Left cardiac atrium (tissue), 4 donors: Measurements from ENCODE around the gene SLC22A1. TPM values are rescaled to one million over a fixed set of nuclear protein-coding genes. Genes with fewer than 3 reads are reported as not detected.
"Not testable (repeated sequence)": the region's sequence is repeated elsewhere in the genome, so short reads cannot be mapped to it uniquely, and the experiment has no call there.

Experiments used
- ATAC-seq, 2 donors: fragments of 200-7000 bp; cut with Tn5 transposase; one replicate each; pipeline ENCODE4 v1.9.1; 2020; ENCODE audit warnings: mild to moderate bottlenecking in 2 of 2, moderate library complexity in 2 of 2
- DNase-seq: peaks from one replicate; pipeline ENCODE4 v3.0.0-alpha.2; 2020
- intact Hi-C, 2 donors: fragments of 100-400 bp; cut with DNase I; formaldehyde crosslinking; loops; one replicate each; pipeline versions ENCODE4 v1.14.1 to v1.15.1; 2022 to 2023
- total RNA-seq, 2 donors: library from RNA; stranded (reverse); fragmentation: NEBNext Ultra II Directional; extraction: Animal tissue kit (Norgen Biotek cat#: 25700); gene quantifications; one replicate each; pipeline ENCODE4 v1.2.1, GENCODE V29; 2021
- donor health status: DM: no; HTN: yes; CAD: no.
- donor health status: DM: no; HTN: yes; CAD: no; lungs with severe emphysema.
- donor health status: DM: yes; HTN: yes; CAD: no.
- donor health status: Dilated cardiomyopathy.

The SLC22A1 gene
- total RNA-seq, 2 donors from 2014 or later = 0.38 to 1.1 TPM

DNA sequence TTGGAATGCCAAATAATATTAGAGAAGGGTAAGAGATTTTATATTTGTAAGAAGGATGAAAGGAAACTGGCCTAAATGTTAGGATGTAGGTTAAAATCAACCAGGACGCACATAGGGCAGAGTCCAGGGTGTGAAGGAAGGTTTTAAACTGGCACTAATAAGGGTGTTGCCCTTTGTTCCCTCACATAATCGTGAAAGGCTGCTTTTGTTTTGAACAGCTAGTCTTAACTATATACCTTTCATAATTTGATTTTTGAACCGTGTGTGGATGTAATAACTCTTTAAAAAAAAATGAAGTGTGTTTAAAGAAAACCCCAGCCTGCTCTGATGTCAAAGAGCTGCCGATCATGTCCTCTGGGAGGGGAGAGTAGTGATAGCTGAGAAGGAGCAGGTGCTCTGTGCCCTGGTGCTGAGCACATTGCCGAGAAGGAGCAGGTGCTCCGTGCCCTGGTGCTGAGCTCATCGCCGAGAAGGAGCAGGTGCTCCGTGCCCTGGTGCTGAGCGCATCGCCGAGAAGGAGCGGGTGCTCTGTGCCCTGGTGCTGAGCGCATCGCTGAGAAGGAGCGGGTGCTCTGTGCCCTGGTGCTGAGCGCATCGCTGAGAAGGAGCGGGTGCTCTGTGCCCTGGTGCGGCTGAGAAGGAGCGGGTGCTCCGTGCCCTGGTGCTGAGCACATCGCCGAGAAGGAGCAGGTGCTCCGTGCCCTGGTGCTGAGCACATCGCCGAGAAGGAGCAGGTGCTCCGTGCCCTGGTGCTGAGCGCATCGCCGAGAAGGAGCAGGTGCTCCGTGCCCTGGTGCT, 31.0 kb upstream of the SLC22A1 start:
- intact Hi-C loops, ATAC-seq, DNase-seq: not testable (repeated sequence)

DNA sequence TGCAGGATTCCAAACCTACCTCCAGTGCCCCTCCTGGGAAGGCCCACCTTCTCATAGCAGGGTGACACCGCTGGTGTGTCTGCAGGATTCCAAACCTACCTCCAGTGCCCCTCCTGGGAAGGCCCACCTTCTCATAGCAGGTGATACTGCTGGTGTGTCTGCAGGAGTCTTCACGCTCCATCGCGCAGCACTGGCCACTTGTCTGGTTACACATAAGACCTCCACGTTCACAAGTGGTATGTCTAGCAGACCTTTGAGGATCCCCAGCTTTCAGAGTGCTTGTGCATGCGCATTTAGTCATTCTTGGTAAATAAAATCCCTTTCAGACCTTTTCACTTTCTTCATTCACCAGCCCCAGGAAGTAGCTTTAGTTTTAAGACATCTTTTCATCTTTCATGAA, 29.4 kb upstream of the SLC22A1 start:
- ATAC-seq, DNase-seq, intact Hi-C loops: not testable (repeated sequence)

DNA sequence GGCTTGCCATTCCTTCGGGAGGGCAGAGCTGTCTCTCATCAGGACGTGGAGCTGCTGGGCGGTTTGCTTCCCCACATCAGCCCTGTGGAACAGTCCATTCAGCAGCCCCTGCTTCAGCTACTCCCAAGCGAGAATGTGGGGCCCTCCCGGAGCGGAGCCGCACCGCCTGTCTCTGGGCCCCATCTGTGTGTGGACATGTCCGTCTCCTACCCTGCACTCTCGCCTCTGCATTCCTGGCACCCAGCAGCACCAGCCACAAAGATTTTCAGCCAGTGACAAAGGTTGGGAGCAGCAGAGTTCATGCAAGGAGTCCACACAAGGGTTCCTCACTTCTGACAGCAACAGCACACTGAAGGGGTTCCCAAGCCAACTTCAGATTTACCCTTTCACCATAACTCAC, 29.0 kb upstream of the SLC22A1 start:
- ATAC-seq = no peak
- intact Hi-C loops = no loop called here
- DNase-seq = no peak

DNA sequence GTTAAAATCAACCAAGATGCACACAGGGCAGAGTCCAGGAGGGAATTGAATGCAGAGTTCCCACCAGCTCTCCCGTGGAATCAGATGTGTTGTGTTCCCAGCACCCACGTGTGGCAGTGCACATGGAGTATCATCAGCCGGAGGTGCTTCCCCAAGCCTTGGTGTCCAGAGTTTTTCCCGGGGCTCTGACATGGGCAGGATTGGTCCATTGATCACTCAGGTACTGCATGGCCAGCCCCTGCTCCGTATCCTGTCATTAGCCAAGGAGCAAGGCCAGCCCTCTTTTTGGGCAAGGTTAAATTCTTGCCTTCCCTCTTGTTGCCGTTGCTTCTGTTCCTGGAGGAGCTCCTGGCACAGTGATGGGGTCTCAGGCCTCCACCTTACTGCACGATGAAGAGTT, 28.6 kb upstream of the SLC22A1 start:
- DNase-seq (no peak), ATAC-seq (no peak)
- intact Hi-C loops = no loop called here

DNA sequence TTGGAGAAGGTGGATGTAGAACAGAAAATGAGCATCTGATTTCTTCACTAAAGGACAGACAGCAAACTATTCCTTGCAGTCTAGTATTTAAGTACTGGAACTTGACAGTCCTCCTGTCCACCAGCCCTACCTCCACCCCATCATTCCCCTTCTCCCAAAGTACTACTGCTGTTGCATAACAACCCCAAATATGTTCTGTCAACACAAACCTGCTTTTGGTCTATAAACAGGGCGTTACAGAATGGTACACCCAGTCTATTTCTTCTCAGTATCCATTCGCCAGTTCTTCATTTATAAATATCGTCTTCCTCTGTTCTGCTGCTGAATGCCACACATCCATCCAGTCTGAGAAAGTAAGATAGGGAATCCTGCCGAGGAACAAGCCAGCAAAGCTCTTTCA, 27.7 kb upstream of the SLC22A1 start:
- DNase-seq (no peak), ATAC-seq (no peak)
- intact Hi-C loops = no loop called here

DNA sequence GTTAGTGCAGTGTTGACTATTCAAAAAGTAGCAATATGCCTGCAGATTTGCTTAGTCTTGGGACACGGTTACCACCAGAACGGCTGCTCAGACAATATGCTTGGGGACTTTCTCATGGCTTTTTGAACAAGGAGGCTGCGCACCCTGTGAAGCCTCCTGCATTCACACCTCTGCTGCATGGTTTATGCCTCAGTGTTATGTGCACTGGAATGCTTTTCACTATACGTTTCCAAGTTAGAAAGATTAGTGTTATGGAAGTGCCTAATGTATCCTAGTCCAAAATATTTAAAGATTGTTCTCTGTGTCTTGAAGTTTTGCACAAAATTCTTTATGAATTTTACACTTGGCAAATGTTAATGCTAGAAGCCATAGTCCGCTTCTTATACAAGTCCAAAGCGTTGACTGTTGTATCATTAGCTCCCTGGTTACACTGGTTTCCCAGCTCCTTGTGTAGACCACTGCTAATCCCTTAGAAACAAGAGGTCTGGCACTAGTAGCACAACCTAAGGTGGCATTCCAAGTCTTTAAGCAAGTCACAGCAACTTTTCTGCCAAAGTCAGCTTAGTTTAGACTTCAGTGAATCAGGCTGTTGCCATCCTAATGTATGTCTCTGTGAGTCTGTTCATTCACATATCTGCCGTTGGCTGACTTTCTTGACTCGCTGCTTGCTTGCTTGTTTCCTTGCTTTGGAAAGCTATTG, 26.3 kb upstream of the SLC22A1 start:
- no peak for ATAC-seq
- DNase-seq = no peak
- intact Hi-C loops = no loop called here

DNA sequence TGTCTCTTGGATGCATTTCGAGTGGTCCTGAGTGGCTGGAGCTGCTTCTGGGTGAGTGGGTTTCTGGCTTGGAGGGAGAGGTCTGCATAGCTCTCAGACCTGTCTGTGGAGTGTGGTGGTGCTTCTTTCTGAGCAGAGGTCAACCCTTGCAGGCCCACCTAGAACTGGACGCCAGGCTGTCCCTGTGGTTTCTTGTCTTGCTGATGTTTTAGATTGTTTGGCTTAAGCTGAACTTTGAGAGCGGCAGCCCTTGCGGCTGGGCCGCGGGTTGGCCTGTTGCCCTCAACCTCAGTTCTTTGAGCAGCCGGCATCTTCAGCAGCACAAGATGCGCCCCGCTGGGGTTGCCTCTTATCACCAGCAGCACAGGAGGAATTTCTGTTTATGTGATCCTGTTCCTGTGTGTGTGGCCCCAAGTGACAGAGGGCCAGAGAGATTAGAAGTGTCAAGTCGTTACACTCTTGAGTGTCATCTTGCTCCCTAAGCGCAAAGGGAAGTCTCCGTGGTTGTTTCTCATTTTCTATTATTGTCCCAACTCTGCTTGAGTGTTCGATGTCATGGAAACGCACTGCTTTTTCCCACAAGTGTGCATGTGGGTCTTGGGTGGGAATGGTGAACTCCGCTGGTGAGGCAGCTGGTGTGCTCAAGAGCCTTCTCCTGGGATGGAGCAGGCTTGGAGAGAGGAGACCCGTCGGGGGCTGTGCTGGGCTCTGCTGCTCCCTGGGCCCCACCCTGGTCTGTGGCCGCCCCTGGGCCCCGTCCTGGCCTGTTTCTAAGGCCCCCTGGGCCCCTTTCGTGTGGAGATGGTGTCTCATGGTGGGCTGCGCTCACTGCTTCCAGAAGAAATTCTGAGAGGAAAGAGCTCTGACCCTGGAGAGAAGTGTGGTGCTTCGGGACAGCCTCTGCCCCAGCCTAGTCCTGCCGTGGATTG, 20.1 kb upstream of the SLC22A1 start:
- no peak for DNase-seq
- intact Hi-C loops = no loop called here
- peak in 1 of 2 donors; percentile 10 for ATAC-seq

DNA sequence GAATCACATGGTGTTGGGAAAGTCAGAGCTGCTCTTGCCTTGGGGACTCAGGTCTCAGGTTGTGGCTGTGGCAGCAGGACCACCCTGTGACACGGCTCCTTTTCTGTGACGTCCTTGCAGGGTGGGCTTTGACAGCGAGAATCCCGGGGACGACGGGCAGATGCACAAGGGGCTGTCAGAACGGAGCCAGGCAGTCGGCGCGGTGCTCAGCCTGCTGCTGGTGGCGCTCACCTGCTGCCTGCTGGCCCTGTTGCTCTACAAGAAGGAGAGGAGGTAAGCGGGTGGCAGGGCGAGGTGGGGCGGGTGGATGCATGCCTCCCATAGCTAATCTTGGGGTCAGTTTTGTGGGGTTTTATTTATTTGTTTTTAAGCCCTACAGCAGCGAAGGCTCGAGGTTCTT, 19.2 kb upstream of the SLC22A1 start:
- ATAC-seq = no peak
- no peak for DNase-seq
- intact Hi-C loops = no loop called here

DNA sequence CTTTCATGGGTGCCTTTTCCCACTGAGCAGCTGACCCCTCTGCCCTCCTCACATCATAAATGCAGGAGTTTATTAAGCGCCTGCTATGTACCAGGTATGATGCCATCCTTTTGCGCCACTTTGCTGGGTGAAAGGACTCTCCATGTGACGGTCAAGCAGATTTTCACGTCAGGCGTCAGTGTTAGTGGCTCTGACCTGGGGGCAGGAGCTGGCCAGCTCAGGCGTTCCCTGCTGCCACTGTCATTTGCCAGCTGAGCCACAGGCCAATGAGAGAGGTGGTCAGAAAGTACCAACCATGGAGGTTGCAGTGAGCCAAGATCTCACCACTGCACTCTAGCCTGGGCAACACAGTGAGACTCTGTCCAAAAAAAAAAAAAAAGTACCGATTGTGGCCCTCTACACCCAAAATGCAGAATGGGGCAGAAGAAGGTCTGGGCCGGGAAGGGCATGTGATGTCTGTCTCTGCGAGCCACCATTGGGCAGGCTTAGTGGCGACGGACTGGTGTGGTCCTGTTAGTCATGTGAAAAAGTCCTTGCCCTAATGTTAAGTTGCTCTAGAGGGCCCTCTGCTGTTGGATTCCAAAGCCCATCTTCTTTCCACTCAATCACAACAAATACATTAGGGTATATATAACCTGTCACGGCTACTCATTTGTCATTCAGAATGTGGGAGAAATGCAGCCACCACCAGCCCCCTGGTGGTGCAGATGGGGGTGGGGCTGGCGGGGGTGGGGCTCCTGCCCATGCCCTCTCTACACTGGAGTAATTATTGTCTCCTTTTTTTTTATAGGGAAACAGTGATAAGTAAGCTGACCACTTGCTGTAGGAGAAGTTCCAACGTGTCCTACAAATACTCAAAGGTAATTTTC, 18.4 kb upstream of the SLC22A1 start:
- DNase-seq (no peak), ATAC-seq (peak in 1 of 2 donors; percentile 9)
- intact Hi-C loops = no loop called here

DNA sequence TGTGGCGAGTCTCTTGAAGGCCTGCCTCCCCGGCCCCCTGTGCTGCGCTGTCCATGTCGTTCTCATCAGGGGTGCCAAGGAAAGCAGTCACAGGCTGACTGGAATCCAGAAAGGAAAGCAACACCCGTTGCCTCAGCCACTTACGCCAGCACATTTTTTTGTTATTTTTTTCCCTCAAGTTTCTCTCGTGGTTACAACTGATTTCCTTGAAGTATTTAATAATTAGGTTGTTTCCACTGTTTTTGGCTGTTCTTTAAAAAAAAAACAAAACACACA, 17.9 kb upstream of the SLC22A1 start:
- ATAC-seq = peak in 1 of 2 donors; percentile 49
- intact Hi-C loops = no loop called here

DNA sequence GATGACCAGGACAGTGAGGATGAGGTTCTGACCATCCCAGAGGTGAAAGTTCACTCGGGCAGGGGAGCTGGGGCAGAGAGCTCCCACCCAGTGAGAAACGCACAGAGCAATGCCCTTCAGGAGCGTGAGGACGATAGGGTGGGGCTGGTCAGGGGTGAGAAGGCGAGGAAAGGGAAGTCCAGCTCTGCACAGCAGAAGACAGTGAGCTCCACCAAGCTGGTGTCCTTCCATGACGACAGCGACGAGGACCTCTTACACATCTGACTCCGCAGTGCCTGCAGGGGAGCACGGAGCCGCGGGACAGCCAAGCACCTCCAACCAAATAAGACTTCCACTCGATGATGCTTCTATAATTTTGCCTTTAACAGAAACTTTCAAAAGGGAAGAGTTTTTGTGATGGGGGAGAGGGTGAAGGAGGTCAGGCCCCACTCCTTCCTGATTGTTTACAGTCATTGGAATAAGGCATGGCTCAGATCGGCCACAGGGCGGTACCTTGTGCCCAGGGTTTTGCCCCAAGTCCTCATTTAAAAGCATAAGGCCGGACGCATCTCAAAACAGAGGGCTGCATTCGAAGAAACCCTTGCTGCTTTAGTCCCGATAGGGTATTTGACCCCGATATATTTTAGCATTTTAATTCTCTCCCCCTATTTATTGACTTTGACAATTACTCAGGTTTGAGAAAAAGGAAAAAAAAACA, 16.6 kb upstream of the SLC22A1 start:
- intact Hi-C loops = no loop called here
- DNase-seq = no peak
- no peak for ATAC-seq

More for the DNA sequence above, 17.9 kb upstream of the SLC22A1 start:
- DNase-seq = no peak

DNA sequence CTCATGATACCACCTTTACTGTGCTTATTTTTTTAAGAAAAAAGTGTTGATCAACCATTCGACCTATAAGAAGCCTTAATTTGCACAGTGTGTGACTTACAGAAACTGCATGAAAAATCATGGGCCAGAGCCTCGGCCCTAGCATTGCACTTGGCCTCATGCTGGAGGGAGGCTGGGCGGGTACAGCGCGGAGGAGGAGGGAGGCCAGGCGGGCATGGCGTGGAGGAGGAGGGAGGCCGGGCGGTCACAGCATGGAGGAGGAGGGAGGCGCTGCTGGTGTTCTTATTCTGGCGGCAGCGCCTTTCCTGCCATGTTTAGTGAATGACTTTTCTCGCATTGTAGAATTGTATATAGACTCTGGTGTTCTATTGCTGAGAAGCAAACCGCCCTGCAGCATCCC, 15.6 kb upstream of the SLC22A1 start:
- ATAC-seq (no peak), DNase-seq (no peak)
- intact Hi-C loops = no loop called here

DNA sequence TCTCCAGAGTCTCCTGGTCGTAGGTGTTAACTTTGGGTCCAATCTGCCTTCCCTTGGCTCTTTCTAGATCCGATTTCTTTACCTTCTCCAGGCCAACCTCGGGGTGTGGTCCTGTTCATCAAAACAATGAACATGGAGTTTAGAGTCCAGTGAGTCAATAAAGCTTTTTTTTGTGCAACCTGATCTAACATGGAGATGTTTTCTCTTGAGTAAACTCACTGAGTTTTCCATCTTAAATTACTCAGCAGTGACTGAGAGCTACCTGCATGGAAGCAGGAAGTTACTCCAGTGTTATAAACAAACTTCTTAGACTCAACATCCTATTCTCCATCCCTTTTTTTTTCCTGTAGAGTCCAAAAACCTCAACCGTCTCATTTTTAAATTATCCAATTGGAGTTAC, 14.9 kb upstream of the SLC22A1 start:
- intact Hi-C loops = no loop called here
- DNase-seq (no peak), ATAC-seq (no peak)

DNA sequence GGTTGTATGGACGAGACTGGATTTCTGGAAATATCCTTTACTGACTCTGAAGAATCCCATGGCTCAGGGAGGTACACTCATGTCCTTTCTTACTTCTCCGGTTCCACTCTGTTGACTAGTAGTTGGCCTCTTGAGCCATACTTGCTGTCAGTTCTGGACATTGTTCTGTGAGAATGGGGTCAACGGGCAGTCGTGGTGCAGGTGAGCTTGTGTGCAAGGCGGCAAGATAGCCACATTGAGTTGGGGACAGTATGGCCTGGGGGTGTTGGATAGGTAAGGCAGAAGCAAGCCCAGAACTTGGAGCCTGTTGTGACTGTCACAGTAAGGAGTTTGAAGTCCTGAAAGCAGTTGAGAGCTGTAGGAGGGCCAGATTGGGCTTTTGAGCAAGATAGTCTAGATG, 13.5 kb upstream of the SLC22A1 start:
- no peak for ATAC-seq
- no peak for DNase-seq
- intact Hi-C loops = no loop called here

DNA sequence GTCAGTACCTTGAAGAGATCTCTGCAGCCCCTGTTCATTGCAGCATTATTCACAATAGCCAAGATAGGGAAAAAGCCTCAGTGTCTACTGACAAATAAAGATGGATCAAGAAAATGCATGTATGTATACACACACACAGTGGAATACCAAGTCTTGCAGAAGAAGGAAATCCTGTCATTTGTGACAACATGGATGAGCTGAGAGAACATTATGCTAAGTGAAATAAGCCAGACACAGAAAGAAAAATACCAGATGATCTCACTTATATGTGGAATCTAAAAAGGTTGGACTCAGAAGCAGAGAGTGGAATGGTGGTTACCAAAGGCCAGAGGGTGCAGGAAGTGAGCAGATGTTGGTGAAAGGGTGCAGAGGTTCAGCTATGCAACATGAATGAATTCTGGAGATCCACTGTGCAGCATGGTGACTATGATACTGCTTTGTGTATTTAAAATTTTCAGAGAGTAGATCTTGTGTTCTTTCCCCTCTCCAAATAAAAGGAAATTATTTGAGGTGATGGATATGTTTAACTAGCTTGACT, 11.0 kb upstream of the SLC22A1 start:
- DNase-seq = no peak
- intact Hi-C loops = no loop called here
- ATAC-seq = no peak

DNA sequence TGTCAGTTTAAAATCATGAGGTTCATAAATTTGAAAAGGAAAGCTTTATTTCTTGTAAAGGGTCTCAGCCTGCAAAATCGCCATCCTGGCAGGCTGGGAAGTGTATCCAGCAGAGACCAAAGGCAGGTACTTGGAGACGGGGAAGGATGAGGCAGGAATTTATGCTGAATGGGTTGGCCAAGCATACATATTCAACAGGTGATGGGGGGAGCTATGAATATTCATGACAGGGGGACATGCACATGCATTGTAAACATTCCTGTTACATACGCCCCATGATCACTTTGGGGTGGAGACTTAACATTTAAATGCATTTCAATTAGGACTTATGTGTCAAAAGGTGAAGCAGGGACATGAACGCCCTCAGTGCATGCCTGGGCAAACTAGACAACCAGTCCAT, 9.8 kb upstream of the SLC22A1 start:
- no peak for DNase-seq
- intact Hi-C loops = no loop called here
- no peak for ATAC-seq

DNA sequence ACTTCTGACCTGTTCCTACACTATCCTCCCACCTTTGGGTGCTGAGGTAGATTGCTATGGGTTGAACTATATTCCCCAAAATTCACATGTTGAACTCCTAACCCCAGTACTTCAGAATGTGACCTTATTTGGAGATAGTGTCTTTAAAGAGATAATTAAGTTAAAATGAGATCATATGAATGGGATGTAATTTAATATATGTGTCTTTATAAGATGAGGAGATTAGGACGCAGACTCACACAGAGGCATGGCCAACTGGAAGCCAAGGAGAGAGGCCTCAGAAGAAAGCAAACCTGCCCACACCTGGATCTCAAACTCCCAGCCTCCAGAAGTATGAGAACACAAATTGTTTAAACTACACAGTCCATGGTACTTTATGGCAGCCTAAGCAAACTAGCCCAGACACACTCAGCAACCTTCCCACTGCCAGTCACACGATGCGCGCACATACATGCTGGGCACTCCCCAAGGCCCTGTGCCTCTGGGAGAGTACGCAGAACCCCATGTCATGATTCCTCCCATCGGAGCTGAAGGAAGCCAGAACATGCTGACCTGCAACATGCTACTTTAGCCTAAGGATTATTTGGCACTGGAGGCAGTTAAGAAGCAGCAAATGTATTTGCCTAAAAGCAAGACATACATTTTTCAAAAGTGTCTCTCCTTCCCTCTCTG, 8.9 kb upstream of the SLC22A1 start:
- no peak for ATAC-seq
- no peak for DNase-seq
- intact Hi-C loops = no loop called here

DNA sequence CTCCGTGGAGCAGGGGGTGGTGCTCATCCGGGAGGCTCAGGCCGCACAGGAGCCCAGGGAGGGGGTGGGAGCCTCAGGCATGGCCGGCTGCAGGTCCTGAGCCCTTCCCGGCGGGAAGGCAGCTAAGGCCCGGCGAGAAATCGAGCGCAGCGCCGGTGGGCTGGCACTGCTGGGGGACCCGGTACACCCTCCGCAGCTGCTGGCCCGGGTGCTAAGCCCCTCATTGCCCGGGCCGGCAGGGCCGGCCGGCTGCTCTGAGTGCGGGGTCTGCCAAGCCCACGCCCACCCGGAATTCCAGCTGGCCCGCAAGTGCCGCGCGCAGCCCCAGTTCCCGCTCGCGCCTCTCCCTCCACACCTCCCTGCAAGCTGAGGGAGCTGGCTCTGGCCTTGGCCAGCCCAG, 7.1 kb upstream of the SLC22A1 start:
- ATAC-seq, intact Hi-C loops, DNase-seq: not testable (repeated sequence)
